K562 (cell line): ENCODE results near the gene FAM161B. TPM values are rescaled to one million over a fixed set of nuclear protein-coding genes. Genes with fewer than 3 reads are reported as not detected.

Experiments used
- E2F1 ChIP-seq: sonication (generic); formaldehyde crosslinking; IDR thresholded peaks from 2 replicates; pipeline ENCODE4 v1.8.1; 2023; ENCODE audit warnings: mild to moderate bottlenecking, missing genetic modification reagents, moderate library complexity
- E2F8 ChIP-seq: fragments of 450-650 bp; IDR thresholded peaks from 2 replicates; pipeline ENCODE4 v1.7.1; 2018; ENCODE audit warnings: mild to moderate bottlenecking, low read depth; ENCODE audit not compliant: partially characterized antibody
- ELF4 ChIP-seq: fragments of 450-650 bp; formaldehyde crosslinking; IDR thresholded peaks from 2 replicates; pipeline ENCODE4 v1.4.0; 2022; ENCODE audit warnings: missing genetic modification characterization
- FOSL1 ChIP-seq: fragments of 200-800 bp; sonication (Bioruptor generic); conservative IDR thresholded peaks from 2 replicates; pipeline ENCODE4 v1.6.1; 2016; ENCODE audit warnings: missing genetic modification characterization, missing compliant biosample characterization
- HMG20A ChIP-seq: fragments of 450-650 bp; formaldehyde crosslinking; conservative IDR thresholded peaks from 2 replicates; pipeline ENCODE4 v1.4.0; 2020; ENCODE audit warnings: mild to moderate bottlenecking, mixed read lengths
- MEF2A ChIP-seq: IDR thresholded peaks from 2 replicates; pipeline ENCODE4 v1.6.1; 2011; ENCODE audit warnings: low read depth, mild to moderate bottlenecking, low read length, moderate library complexity; ENCODE audit not compliant: control insufficient read depth
- MLLT1 ChIP-seq, 2 experiments: fragments of 450-650 bp; IDR thresholded peaks; 2 replicates each; pipeline ENCODE4 v1.6.1; 2016
- PHB ChIP-seq: fragments of 250-450 bp; sonication (Bioruptor Pico); IDR thresholded peaks from 2 replicates; pipeline ENCODE4 v1.5.0; 2021
- PHF21A ChIP-seq: fragments of 450-650 bp; IDR thresholded peaks from 2 replicates; pipeline ENCODE4 v1.6.1; 2017; ENCODE audit warnings: low read depth, borderline replicate concordance
- PKNOX1 ChIP-seq: fragments of 450-650 bp; IDR thresholded peaks from 2 replicates; pipeline ENCODE4 v1.6.1; 2016
- POLR3G ChIP-seq: IDR thresholded peaks from 2 replicates; pipeline ENCODE4 v1.6.1; 2011; ENCODE audit not compliant: insufficient read length, insufficient replicate concordance; ENCODE audit errors: extremely low read depth
- RBM22 ChIP-seq: fragments of 200-400 bp; formaldehyde crosslinking; IDR thresholded peaks from 2 replicates; pipeline ENCODE4 v1.6.1; 2018; ENCODE audit warnings: low read length, low read depth; ENCODE audit not compliant: poor library complexity, severe bottlenecking
- SMAD2 ChIP-seq: fragments of 150-350 bp; IDR thresholded peaks from 2 replicates; pipeline ENCODE4 v1.6.1; 2014; ENCODE audit warnings: low read depth, mild to moderate bottlenecking, low read length
- SMARCC2 ChIP-seq: fragments of 450-650 bp; IDR thresholded peaks from 2 replicates; pipeline ENCODE4 v1.6.1; 2017; ENCODE audit warnings: antibody characterized with exemption, moderate library complexity, mild to moderate bottlenecking, low read depth
- ZNF518B ChIP-seq: fragments of 250-450 bp; sonication (Bioruptor Pico); IDR thresholded peaks from 2 replicates; pipeline ENCODE4 v1.5.0; 2021; ENCODE audit warnings: mild to moderate bottlenecking, moderate library complexity
- ZNF830 ChIP-seq: fragments of 250-450 bp; sonication (Bioruptor Pico); IDR thresholded peaks from 2 replicates; pipeline ENCODE4 v1.5.0; 2021; ENCODE audit warnings: mild to moderate bottlenecking
- polyA plus RNA-seq, 8 experiments: library from polyadenylated mRNA; depleted of rRNA in 4 of 8; stranded (reverse) in 5 of 8; unstranded in 3 of 8; fragments of >200 nt; fragmentation: Nextera tagmentation in 2 of 8; fragmentation: Illumina TruSeq in 1 of 8; extraction: Ambion mirVana in 2 of 8; extraction: Trizol in 1 of 8; gene quantifications; 2 replicates each; pipeline versions ENCODE4 v1.2.1 to v1.2.3, GENCODE V29; 2011 to 2014; ENCODE audit warnings: inconsistent platforms in 1 of 8, missing spikeins in 1 of 8
- total RNA-seq, 7 experiments: library from RNA; depleted of rRNA in 6 of 7; stranded (reverse); fragments of >200 nt in 6 of 7; fragmentation: Illumina TruSeq in 2 of 7; extraction: Trizol in 2 of 7; gene quantifications; 2 replicates each; pipeline versions ENCODE4 v1.2.1 to v1.2.3, GENCODE V29; 2011 to 2021; ENCODE audit warnings: low replicate concordance in 1 of 7

The FAM161B gene
- total and polyA plus RNA-seq, 9 of the 15 experiments (the other 6 are each of a cell fraction or from before 2014, with no cell fraction given) = 0.15 to 1.3 (median 0.84) TPM

GRCh38 chr14:73886449-73887317 lies 63.2 kb downstream of the FAM161B start, which contains the start of gene ZNF410 (continued):
- TF ChIP-seq ZNF518B = no peak
- TF ChIP-seq ZNF830 = no peak
- TF ChIP-seq E2F1 (CRISPR knock-in tag) = 0 out of 2 replicates have a peak, but pooled peaks have one; percentile 9
- TF ChIP-seq POLR3G = no peak
- 0 out of 2 replicates have a peak, but pooled peaks have one; percentile 26 for TF ChIP-seq FOSL1 (tag)
- TF ChIP-seq RBM22 = peak; percentile 68
- TF ChIP-seq MEF2A = no peak
- TF ChIP-seq PKNOX1 = peak; percentile 75
- TF ChIP-seq PHB (CRISPR knock-in tag) = 0 out of 2 replicates have a peak, but pooled peaks have one; percentile 22
- TF ChIP-seq E2F8 = peak; percentile 86
- no peak for TF ChIP-seq HMG20A (CRISPR knock-in tag)
- TF ChIP-seq SMAD2 = no peak
- TF ChIP-seq MLLT1 (IDR thresholded peaks at IDR 0.05) = 0 out of 4 replicates have a peak, but pooled peaks of 1 of the 2 experiments have one; percentile 14
- TF ChIP-seq ELF4 (CRISPR knock-in tag) = 0 out of 2 replicates have a peak, but pooled peaks have one; percentile 13
- no peak for TF ChIP-seq SMARCC2
- no peak for TF ChIP-seq PHF21A
